Measurements from ENCODE around the gene FREM2. TPM values are rescaled to one million over a fixed set of nuclear protein-coding genes. Genes with fewer than 3 reads are reported as not detected.

Gene FREM2
- total and polyA plus RNA-seq, 2 of the 13 experiments (the other 11 are each of a cell fraction or from before 2014, with no cell fraction given) = not detected

DNA sequence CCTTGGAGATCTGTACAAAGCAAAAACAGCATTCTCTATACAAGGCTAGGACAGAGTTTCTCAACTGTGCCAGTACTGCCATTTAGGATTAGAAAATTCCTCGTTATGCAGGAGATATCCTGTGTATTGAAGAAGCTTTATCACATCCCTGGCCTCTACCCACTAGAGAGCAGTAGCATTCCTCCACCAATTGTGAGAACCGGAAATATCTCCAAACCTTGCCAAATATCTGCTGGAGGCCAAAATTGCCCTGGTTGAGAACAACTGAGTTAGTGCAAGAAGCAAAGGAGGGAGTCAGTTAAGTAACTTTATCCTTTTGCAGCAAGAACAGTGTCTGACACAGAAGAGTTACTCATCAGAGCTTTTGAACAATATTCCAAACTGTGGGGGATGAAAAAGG lies 16.2 kb upstream of the FREM2 start:
- H3K9me3 ChIP-seq (ENCODE audit: low read length) = no peaks in the 10 kb centered on the region
- no peaks in the 10 kb centered on the region for H3K79me2 ChIP-seq (ENCODE audit: insufficient read depth, low read length)
- WGBS (ENCODE audit: low lambda C conversion rate) = 0% methylated on average over 2 of the region's 2 CpGs
- H3K4me2 ChIP-seq (ENCODE audit: low read depth, low read length) = no peak overlapping the region
- in situ Hi-C loops (cut with HindIII; ENCODE audit: extremely low pct_ligation_motif_present, low pct_unique_long_range_greater_than_20kb) (no loop called here), intact Hi-C loops (cut with micrococcal nuclease; ENCODE audit: unreplicated experiment) (no loop called here)
- CTCF ChIA-PET (ENCODE audit: low intra/inter-chr PET ratio, low total read pairs) = no interaction called here
- no peak overlapping the region for H2AFZ ChIP-seq (ENCODE audit: low read length)
- H4K20me1 ChIP-seq (ENCODE audit: insufficient read depth, low read length) = no peaks in the 10 kb centered on the region
- H3K27me3 ChIP-seq (ENCODE audit: control insufficient read depth in 1 of 2, insufficient read depth in 2 of 2, low read length in 2 of 2) = no peaks in the 10 kb centered on the region
- H3K4me3 ChIP-seq (replicated peaks in 1 of 3; ENCODE audit: insufficient read depth in 1 of 3, low read depth in 2 of 3, low read length in 3 of 3) = no peak overlapping the region
- TF ChIP-seq TRIM24 (CRISPR knock-in tag; IDR thresholded peaks at IDR 0.05) = no peak
- no peak for TF ChIP-seq ZNF33A (CRISPR knock-in tag; IDR thresholded peaks at IDR 0.05; ENCODE audit: borderline replicate concordance)
- no peak for TF ChIP-seq FIP1L1 (IDR thresholded peaks at IDR 0.05; ENCODE audit: borderline replicate concordance, insufficient read depth, low read depth, low read length)
- TF ChIP-seq ZNF772 (CRISPR knock-in tag; IDR thresholded peaks at IDR 0.05) = no peak
- TF ChIP-seq CAMTA2 (CRISPR knock-in tag; IDR thresholded peaks at IDR 0.05; ENCODE audit: borderline replicate concordance) = no peak
- TF ChIP-seq KLF6 (CRISPR knock-in tag; IDR thresholded peaks at IDR 0.05) = no peak
- no peak for TF ChIP-seq ARID2 (CRISPR knock-in tag; IDR thresholded peaks at IDR 0.05; ENCODE audit: borderline replicate concordance)
- no peak for TF ChIP-seq ZNF800 (CRISPR knock-in tag; IDR thresholded peaks at IDR 0.05)
- TF ChIP-seq, protein P1, sequence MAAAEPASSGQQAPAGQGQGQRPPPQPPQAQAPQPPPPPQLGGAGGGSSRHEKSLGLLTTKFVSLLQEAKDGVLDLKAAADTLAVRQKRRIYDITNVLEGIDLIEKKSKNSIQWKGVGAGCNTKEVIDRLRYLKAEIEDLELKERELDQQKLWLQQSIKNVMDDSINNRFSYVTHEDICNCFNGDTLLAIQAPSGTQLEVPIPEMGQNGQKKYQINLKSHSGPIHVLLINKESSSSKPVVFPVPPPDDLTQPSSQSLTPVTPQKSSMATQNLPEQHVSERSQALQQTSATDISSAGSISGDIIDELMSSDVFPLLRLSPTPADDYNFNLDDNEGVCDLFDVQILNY (CRISPR knock-in tag; conservative IDR thresholded peaks at IDR 0.05) = no peak
- TF ChIP-seq, protein P2, sequence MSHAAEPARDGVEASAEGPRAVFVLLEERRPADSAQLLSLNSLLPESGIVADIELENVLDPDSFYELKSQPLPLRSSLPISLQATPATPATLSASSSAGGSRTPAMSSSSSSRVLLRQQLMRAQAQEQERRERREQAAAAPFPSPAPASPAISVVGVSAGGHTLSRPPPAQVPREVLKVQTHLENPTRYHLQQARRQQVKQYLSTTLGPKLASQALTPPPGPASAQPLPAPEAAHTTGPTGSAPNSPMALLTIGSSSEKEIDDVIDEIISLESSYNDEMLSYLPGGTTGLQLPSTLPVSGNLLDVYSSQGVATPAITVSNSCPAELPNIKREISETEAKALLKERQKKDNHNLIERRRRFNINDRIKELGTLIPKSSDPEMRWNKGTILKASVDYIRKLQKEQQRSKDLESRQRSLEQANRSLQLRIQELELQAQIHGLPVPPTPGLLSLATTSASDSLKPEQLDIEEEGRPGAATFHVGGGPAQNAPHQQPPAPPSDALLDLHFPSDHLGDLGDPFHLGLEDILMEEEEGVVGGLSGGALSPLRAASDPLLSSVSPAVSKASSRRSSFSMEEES (CRISPR knock-in tag; IDR thresholded peaks at IDR 0.05) = no peak
- no TSS peak for BruUV-seq (replicated peaks)
- H3K4me1 ChIP-seq (ENCODE audit: insufficient read depth, low read length) = no peaks in the 10 kb centered on the region
- no peak for FAIRE-seq
- ATAC-seq = no peak
- POLR2A ChIA-PET = no interaction called here
- DNase-seq (ENCODE audit: low spot score) = no peak
- no peaks in the 10 kb centered on the region for H3K36me3 ChIP-seq (replicated peaks in 1 of 2; ENCODE audit: control insufficient read depth in 1 of 2, insufficient read depth in 2 of 2, low read length in 2 of 2)
- no peak overlapping the region for H3K9ac ChIP-seq (ENCODE audit: insufficient read depth, low read depth, low read length)
- H3K27ac ChIP-seq (ENCODE audit: extremely low read length, insufficient read depth, low read length) = no peak overlapping the region
